ENCODE results near the gene ADAM12.

- TF ChIP-seq POLR2A (IDR thresholded peaks at IDR 0.05; ENCODE audit: low read depth) = no peak
- no peak for TF ChIP-seq CTCF (IDR thresholded peaks at IDR 0.05)
- no peak for TF ChIP-seq POLR2AphosphoS5 (IDR thresholded peaks at IDR 0.05)
- TF ChIP-seq EP300 (IDR thresholded peaks at IDR 0.05) = no peak
Observed at GRCh38 chr10:125984865-125985495, 403.3 kb downstream of the ADAM12 start.
